NB4 (cell line): ENCODE results near the gene NNMT.

Experiments
- TF ChIP-seq, protein P1 (sequence below): IDR thresholded peaks from one replicate; pipeline ENCODE4 v1.5.1; 2012; ENCODE audit warnings: low read depth, low read length
- TF ChIP-seq, protein P2 (sequence below): IDR thresholded peaks from 2 replicates; pipeline ENCODE4 v1.6.1; 2011; ENCODE audit warnings: low read depth, low read length

DNA sequence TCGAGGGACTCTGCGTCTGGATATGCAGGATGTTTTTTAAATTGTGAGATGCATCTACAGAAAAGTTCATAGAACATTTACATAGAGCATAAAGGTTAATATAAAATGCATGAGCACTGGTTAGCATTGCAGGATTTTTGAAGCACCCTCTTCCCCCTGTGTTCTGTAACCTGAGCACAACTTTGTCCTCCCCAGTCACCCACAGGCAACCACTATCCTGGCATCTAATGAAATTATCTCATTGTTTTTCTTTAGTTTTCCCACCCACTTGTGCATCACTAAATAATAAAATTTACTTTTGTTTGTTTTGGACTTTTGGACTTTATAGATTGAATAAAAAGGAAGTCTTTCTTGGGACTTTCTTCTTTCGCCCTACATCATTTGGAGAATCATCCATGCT is 10.0 kb upstream of the NNMT start:
- TF ChIP-seq, protein P1, sequence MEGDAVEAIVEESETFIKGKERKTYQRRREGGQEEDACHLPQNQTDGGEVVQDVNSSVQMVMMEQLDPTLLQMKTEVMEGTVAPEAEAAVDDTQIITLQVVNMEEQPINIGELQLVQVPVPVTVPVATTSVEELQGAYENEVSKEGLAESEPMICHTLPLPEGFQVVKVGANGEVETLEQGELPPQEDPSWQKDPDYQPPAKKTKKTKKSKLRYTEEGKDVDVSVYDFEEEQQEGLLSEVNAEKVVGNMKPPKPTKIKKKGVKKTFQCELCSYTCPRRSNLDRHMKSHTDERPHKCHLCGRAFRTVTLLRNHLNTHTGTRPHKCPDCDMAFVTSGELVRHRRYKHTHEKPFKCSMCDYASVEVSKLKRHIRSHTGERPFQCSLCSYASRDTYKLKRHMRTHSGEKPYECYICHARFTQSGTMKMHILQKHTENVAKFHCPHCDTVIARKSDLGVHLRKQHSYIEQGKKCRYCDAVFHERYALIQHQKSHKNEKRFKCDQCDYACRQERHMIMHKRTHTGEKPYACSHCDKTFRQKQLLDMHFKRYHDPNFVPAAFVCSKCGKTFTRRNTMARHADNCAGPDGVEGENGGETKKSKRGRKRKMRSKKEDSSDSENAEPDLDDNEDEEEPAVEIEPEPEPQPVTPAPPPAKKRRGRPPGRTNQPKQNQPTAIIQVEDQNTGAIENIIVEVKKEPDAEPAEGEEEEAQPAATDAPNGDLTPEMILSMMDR = no peak
- TF ChIP-seq, protein P2, sequence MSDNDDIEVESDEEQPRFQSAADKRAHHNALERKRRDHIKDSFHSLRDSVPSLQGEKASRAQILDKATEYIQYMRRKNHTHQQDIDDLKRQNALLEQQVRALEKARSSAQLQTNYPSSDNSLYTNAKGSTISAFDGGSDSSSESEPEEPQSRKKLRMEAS = no peak
